ENCODE data around the gene ARHGEF9.

Gene ARHGEF9

DNA sequence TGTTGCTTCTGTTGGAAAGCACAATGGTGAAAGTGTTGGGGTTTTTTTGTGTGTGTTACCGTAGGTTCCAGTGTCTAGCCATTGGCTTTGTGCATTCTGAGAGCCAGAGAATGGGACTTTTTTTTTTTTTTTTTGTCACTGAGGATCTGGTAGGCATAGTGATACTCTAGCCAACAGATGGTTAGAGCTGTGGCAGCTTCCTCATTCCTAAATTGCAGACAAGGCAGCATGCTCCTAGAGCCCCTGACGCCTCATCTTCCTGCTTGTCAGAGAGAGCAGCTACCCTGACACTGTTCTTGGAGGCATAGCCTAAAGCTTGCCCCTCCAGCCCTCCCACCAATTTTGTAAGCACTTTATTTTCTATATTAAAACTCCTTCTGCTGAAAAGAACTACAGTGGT lies 27.0 kb downstream of the ARHGEF9 start:
- no peaks in the 10 kb centered on the region for H3K79me2 ChIP-seq
- H2AFZ ChIP-seq: no peak overlapping the region
- peaks cover under 1% of the 10 kb centered on the region for H3K4me1 ChIP-seq
- no peak overlapping the region for H3K4me2 ChIP-seq (ENCODE audit: low read length)
- no peak overlapping the region for H3K9ac ChIP-seq
- H3K9me3 ChIP-seq (ENCODE audit: control insufficient read depth, low read length): no peaks in the 10 kb centered on the region
- TF ChIP-seq, protein P1, sequence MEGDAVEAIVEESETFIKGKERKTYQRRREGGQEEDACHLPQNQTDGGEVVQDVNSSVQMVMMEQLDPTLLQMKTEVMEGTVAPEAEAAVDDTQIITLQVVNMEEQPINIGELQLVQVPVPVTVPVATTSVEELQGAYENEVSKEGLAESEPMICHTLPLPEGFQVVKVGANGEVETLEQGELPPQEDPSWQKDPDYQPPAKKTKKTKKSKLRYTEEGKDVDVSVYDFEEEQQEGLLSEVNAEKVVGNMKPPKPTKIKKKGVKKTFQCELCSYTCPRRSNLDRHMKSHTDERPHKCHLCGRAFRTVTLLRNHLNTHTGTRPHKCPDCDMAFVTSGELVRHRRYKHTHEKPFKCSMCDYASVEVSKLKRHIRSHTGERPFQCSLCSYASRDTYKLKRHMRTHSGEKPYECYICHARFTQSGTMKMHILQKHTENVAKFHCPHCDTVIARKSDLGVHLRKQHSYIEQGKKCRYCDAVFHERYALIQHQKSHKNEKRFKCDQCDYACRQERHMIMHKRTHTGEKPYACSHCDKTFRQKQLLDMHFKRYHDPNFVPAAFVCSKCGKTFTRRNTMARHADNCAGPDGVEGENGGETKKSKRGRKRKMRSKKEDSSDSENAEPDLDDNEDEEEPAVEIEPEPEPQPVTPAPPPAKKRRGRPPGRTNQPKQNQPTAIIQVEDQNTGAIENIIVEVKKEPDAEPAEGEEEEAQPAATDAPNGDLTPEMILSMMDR (IDR thresholded peaks at IDR 0.05): no peak
- H3K27ac ChIP-seq: no peak overlapping the region
- H3K27me3 ChIP-seq (ENCODE audit: control insufficient read depth, insufficient read depth, low read length): no peaks in the 10 kb centered on the region
- H3K4me3 ChIP-seq (ENCODE audit: low read depth, low read length): no peak overlapping the region
- H3K36me3 ChIP-seq (ENCODE audit: control insufficient read depth, insufficient read depth, low read length): no peaks in the 10 kb centered on the region

DNA sequence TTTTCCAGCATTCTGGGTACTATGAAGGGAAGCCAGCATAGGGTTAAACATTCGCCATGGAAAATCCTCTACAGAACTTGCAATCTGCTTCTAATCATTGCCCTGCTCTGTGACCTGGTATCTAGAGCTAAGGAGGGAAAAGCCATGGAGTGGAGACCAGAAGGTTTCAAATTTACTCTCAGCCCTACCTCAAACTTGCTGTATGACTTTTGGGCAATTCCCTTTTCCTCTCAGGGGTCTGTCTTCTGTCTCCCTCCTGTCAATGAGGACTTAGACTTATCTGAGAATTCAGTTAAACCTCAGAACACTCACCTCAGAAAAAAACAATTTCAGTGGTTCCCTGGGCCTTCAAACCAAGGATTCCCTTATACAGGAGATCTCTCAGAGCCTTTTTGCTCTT lies 29.1 kb downstream of the ARHGEF9 start:
- TF ChIP-seq, protein P1 (IDR thresholded peaks at IDR 0.05): no peak
- peak overlapping the region; percentile 86 for H3K27ac ChIP-seq
- peaks cover 14% of the 10 kb centered on the region for H3K79me2 ChIP-seq
- H3K9ac ChIP-seq: no peak overlapping the region
- peak overlapping the region; percentile 58 for H3K4me3 ChIP-seq (ENCODE audit: low read depth, low read length)
- peak overlapping the region; percentile 81 for H2AFZ ChIP-seq
- H3K9me3 ChIP-seq (ENCODE audit: control insufficient read depth, low read length): no peaks in the 10 kb centered on the region
- H3K36me3 ChIP-seq (ENCODE audit: control insufficient read depth, insufficient read depth, low read length): no peaks in the 10 kb centered on the region
- H3K4me2 ChIP-seq (ENCODE audit: low read length): no peak overlapping the region
- H3K27me3 ChIP-seq (ENCODE audit: control insufficient read depth, insufficient read depth, low read length): no peaks in the 10 kb centered on the region
- H3K4me1 ChIP-seq: peaks cover 5% of the 10 kb centered on the region

DNA sequence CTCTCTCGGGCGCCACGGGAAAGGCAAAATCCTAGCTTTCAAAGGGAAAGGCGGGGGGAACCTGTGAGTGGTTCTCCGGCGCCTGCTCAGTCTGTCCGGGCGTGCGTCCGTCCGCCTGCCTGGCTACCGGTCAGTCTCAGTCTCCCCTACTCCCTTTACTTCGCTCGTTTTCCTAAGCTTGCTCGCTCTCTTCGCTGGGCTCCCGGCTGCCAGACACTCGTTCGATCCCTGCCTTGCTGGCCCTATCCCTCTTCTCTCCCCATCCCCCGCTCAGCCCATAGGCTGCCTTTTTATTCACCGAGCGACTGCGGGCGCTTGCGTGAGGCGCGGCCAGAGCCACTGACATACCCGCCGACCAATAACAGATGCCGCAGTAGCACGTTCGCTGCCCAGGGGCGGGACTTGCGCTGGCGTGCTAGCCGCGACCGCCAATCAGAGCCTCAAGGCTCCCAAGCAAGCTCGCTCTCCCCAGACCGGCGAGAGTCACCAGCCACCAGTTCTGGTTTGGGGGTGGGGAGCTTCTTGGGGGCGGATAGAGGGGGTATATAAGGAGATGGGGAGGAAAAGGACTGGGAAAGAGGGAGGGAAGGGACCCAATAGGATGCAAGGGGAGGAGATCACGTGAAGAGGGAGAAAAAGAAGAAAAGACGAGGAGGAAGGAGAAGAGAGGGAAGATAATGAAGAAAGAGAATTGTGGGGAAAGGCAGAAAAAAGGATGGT lies 30.0 kb downstream of the ARHGEF9 start:
- Histone ChIP-seq H3K27me3 (ENCODE audit: control insufficient read depth, insufficient read depth, low read length) (no peaks in the 10 kb centered on the region), H2AFZ (peak overlapping the region; percentile 81), H3K9me3 (ENCODE audit: control insufficient read depth, low read length) (no peaks in the 10 kb centered on the region), H3K27ac (peak overlapping the region; percentile 86), H3K4me2 (ENCODE audit: low read length) (peak overlapping the region; percentile 76), H3K36me3 (ENCODE audit: control insufficient read depth, insufficient read depth, low read length) (no peaks in the 10 kb centered on the region), H3K9ac (no peak overlapping the region), H3K4me3 (ENCODE audit: low read depth, low read length) (peak overlapping the region; percentile 58), H3K79me2 (peaks cover 15% of the 10 kb centered on the region), H3K4me1 (peaks cover 5% of the 10 kb centered on the region)
- TF ChIP-seq, protein P1 (IDR thresholded peaks at IDR 0.05): no peak

DNA sequence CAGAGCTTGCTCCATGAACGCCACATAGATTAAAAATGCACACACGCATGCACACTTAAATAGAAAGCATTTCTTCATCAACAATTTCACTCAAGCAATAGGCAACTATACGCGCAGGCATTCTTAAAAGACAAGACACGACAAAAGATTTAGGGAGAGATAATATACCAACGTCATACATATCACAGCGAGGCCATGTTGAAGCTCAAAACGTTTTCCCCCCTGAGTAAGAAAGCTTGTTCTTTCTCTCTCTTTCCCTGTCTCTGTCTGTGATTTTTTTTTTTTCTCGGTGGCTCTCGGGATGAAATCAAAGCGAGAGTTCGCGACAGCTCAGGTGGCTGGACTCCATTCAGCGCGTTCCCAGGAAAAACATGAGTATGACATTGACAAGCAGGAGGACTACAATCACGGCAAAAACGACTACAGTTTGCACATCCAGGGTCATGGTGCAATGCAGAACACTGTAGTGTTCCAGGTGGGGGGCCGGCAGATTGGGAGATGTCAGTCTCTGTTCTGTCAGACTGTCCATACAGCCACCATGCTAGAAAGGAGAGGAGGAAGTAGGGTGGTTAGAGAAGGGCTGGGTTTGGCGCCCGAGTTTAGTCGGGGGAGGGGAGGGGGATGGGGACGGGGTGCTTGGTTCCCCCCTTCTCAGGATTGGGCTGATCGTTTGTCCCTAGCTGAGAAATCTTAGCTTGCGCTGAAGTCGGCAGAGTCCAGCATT lies 30.7 kb downstream of the ARHGEF9 start:
- no peaks in the 10 kb centered on the region for H3K27me3 ChIP-seq (ENCODE audit: control insufficient read depth, insufficient read depth, low read length)
- H2AFZ ChIP-seq: peak overlapping the region; percentile 81
- peak overlapping the region; percentile 74 for H3K4me2 ChIP-seq (ENCODE audit: low read length)
- peaks cover 5% of the 10 kb centered on the region for H3K4me1 ChIP-seq
- peaks cover 17% of the 10 kb centered on the region for H3K79me2 ChIP-seq
- peak overlapping the region; percentile 11 for H3K9ac ChIP-seq
- TF ChIP-seq, protein P1 (IDR thresholded peaks at IDR 0.05): no peak
- H3K9me3 ChIP-seq (ENCODE audit: control insufficient read depth, low read length): no peaks in the 10 kb centered on the region
- H3K27ac ChIP-seq: peak overlapping the region; percentile 86
- H3K4me3 ChIP-seq (ENCODE audit: low read depth, low read length): peak overlapping the region; percentile 58
- H3K36me3 ChIP-seq (ENCODE audit: control insufficient read depth, insufficient read depth, low read length): no peaks in the 10 kb centered on the region

All from parathyroid adenoma (tissue), 2 donors.